HL-60 (cell line): ENCODE results near the gene GGA2.

ENCODE experiments used
- GABPA ChIP-seq: IDR thresholded peaks from 2 replicates; pipeline ENCODE4 v1.6.1; 2012; ENCODE audit warnings: low read depth
- POLR2AphosphoS5 ChIP-seq: IDR thresholded peaks from 2 replicates; pipeline ENCODE4 v1.6.1; 2012; ENCODE audit warnings: low read depth
- TF ChIP-seq, protein P1 (sequence below): IDR thresholded peaks from one replicate; pipeline ENCODE4 v1.5.1; 2011; ENCODE audit warnings: low read length, control low read depth, inconsistent platforms; ENCODE audit not compliant: insufficient read depth
- TF ChIP-seq, protein P2 (sequence below): IDR thresholded peaks from 2 replicates; pipeline ENCODE4 v1.6.1; 2012; ENCODE audit warnings: low read depth; ENCODE audit not compliant: insufficient replicate concordance

DNA sequence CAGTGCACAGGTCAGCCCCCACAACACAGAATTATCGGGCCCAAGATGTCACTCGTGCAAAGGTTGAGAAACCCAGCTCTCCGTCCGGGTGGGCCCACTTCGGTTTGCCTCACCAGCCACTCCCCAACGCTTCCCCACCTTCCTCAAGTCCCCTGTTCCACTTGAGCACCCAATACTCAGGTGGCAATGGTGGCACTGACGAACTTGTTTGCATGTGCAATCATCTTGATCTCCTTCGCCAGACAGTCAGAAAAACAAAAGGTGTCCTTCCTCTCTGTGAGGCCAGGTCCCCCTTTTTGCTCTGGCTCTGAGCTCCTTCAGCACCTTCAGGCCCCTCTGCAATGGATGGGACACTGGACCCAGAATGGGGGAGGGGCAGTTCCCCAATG lies 3.7 kb downstream of the GGA2 start:
- TF ChIP-seq, protein P1, sequence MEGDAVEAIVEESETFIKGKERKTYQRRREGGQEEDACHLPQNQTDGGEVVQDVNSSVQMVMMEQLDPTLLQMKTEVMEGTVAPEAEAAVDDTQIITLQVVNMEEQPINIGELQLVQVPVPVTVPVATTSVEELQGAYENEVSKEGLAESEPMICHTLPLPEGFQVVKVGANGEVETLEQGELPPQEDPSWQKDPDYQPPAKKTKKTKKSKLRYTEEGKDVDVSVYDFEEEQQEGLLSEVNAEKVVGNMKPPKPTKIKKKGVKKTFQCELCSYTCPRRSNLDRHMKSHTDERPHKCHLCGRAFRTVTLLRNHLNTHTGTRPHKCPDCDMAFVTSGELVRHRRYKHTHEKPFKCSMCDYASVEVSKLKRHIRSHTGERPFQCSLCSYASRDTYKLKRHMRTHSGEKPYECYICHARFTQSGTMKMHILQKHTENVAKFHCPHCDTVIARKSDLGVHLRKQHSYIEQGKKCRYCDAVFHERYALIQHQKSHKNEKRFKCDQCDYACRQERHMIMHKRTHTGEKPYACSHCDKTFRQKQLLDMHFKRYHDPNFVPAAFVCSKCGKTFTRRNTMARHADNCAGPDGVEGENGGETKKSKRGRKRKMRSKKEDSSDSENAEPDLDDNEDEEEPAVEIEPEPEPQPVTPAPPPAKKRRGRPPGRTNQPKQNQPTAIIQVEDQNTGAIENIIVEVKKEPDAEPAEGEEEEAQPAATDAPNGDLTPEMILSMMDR, result no peak
- TF ChIP-seq GABPA (no peak), POLR2AphosphoS5 (no peak)
- TF ChIP-seq, protein P2, sequence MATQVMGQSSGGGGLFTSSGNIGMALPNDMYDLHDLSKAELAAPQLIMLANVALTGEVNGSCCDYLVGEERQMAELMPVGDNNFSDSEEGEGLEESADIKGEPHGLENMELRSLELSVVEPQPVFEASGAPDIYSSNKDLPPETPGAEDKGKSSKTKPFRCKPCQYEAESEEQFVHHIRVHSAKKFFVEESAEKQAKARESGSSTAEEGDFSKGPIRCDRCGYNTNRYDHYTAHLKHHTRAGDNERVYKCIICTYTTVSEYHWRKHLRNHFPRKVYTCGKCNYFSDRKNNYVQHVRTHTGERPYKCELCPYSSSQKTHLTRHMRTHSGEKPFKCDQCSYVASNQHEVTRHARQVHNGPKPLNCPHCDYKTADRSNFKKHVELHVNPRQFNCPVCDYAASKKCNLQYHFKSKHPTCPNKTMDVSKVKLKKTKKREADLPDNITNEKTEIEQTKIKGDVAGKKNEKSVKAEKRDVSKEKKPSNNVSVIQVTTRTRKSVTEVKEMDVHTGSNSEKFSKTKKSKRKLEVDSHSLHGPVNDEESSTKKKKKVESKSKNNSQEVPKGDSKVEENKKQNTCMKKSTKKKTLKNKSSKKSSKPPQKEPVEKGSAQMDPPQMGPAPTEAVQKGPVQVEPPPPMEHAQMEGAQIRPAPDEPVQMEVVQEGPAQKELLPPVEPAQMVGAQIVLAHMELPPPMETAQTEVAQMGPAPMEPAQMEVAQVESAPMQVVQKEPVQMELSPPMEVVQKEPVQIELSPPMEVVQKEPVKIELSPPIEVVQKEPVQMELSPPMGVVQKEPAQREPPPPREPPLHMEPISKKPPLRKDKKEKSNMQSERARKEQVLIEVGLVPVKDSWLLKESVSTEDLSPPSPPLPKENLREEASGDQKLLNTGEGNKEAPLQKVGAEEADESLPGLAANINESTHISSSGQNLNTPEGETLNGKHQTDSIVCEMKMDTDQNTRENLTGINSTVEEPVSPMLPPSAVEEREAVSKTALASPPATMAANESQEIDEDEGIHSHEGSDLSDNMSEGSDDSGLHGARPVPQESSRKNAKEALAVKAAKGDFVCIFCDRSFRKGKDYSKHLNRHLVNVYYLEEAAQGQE, result no peak
